Effector memory CD4-positive, alpha-beta T cell (primary cell): Measurements from ENCODE around the gene CSTF2T.

Source experiments
- DNase-seq, 3 donors: peaks; one replicate each; pipeline ENCODE4 v3.0.0-alpha.2; 2020
- H3K27ac ChIP-seq: 2 replicates; pipeline ENCODE4 v1.7.0; 2013; ENCODE audit warnings: mild to moderate bottlenecking, low read length, moderate library complexity; ENCODE audit not compliant: insufficient read depth, poor library complexity, severe bottlenecking
- H3K27me3 ChIP-seq: replicated peaks from 2 replicates; pipeline ENCODE4 v1.7.0; 2013; ENCODE audit warnings: mild to moderate bottlenecking, low read length; ENCODE audit not compliant: insufficient read depth, control insufficient read depth, poor library complexity, severe bottlenecking
- H3K36me3 ChIP-seq: 2 replicates; pipeline ENCODE4 v1.7.0; 2013; ENCODE audit warnings: mild to moderate bottlenecking, low read length, moderate library complexity; ENCODE audit not compliant: control insufficient read depth, insufficient read depth
- H3K4me1 ChIP-seq: 2 replicates; pipeline ENCODE4 v1.7.0; 2013; ENCODE audit warnings: low read length, mild to moderate bottlenecking; ENCODE audit not compliant: control insufficient read depth, insufficient read depth, poor library complexity, severe bottlenecking
- H3K4me3 ChIP-seq: 2 replicates; pipeline ENCODE4 v1.7.0; 2013; ENCODE audit warnings: low read length, low read depth, mild to moderate bottlenecking; ENCODE audit not compliant: insufficient read depth, poor library complexity, severe bottlenecking
- H3K9me3 ChIP-seq: 2 replicates; pipeline ENCODE4 v1.7.0; 2013; ENCODE audit warnings: mild to moderate bottlenecking, low read length, moderate library complexity; ENCODE audit not compliant: control insufficient read depth

The CSTF2T gene

GRCh38 chr10:51679841-51680240, 19.6 kb downstream of the CSTF2T start:
- Histone ChIP-seq H3K27ac (no peak overlapping the region), H3K4me3 (no peak overlapping the region), H3K36me3 (no peaks in the 10 kb centered on the region), H3K27me3 (no peaks in the 10 kb centered on the region), H3K4me1 (no peaks in the 10 kb centered on the region), H3K9me3 (no peaks in the 10 kb centered on the region)
- no peak for DNase-seq

GRCh38 chr10:51675088-51675487, 24.3 kb downstream of the CSTF2T start:
- H3K27me3 ChIP-seq, result no peaks in the 10 kb centered on the region
- H3K27ac ChIP-seq, result no peak overlapping the region
- no peak for DNase-seq
- no peak overlapping the region for H3K4me3 ChIP-seq
- H3K9me3 ChIP-seq, result no peaks in the 10 kb centered on the region
- H3K36me3 ChIP-seq, result no peaks in the 10 kb centered on the region
- H3K4me1 ChIP-seq, result no peaks in the 10 kb centered on the region

- no peak for DNase-seq
- no peaks in the 10 kb centered on the region for H3K4me1 ChIP-seq
- no peaks in the 10 kb centered on the region for H3K27me3 ChIP-seq
- H3K27ac ChIP-seq, result no peak overlapping the region
- H3K4me3 ChIP-seq, result no peak overlapping the region
- H3K36me3 ChIP-seq, result no peaks in the 10 kb centered on the region
- no peaks in the 10 kb centered on the region for H3K9me3 ChIP-seq
These were observed 27.3 kb downstream of the CSTF2T start for GRCh38 chr10:51672039-51672535.

- Histone ChIP-seq H3K27ac (no peak overlapping the region), H3K4me3 (no peak overlapping the region), H3K4me1 (no peaks in the 10 kb centered on the region), H3K9me3 (no peaks in the 10 kb centered on the region), H3K27me3 (no peaks in the 10 kb centered on the region), H3K36me3 (no peaks in the 10 kb centered on the region)
- no peak for DNase-seq
These were observed 30.4 kb downstream of the CSTF2T start for GRCh38 chr10:51669041-51669440.

- Histone ChIP-seq H3K27me3 (no peaks in the 10 kb centered on the region), H3K36me3 (no peaks in the 10 kb centered on the region), H3K9me3 (no peaks in the 10 kb centered on the region), H3K4me3 (no peak overlapping the region), H3K4me1 (no peaks in the 10 kb centered on the region), H3K27ac (no peak overlapping the region)
- no peak for DNase-seq
These were observed 31.1 kb downstream of the CSTF2T start for GRCh38 chr10:51668336-51668689.

GRCh38 chr10:51667678-51668335, 31.6 kb downstream of the CSTF2T start:
- Histone ChIP-seq H3K9me3 (no peaks in the 10 kb centered on the region), H3K27ac (no peak overlapping the region), H3K4me1 (no peaks in the 10 kb centered on the region), H3K27me3 (no peaks in the 10 kb centered on the region), H3K36me3 (no peaks in the 10 kb centered on the region), H3K4me3 (no peak overlapping the region)
- no peak for DNase-seq

- no peaks in the 10 kb centered on the region for H3K36me3 ChIP-seq
- H3K27ac ChIP-seq, result no peak overlapping the region
- no peaks in the 10 kb centered on the region for H3K9me3 ChIP-seq
- no peak for DNase-seq
- no peaks in the 10 kb centered on the region for H3K4me1 ChIP-seq
- H3K4me3 ChIP-seq, result no peak overlapping the region
- H3K27me3 ChIP-seq, result no peaks in the 10 kb centered on the region
These were observed 32.9 kb downstream of the CSTF2T start for GRCh38 chr10:51666456-51666855.

GRCh38 chr10:51663086-51663485, 36.3 kb downstream of the CSTF2T start:
- H3K27ac ChIP-seq, result no peak overlapping the region
- H3K9me3 ChIP-seq, result no peaks in the 10 kb centered on the region
- DNase-seq, result no peak
- no peaks in the 10 kb centered on the region for H3K27me3 ChIP-seq
- no peaks in the 10 kb centered on the region for H3K4me1 ChIP-seq
- H3K4me3 ChIP-seq, result no peak overlapping the region
- no peaks in the 10 kb centered on the region for H3K36me3 ChIP-seq

GRCh38 chr10:51659344-51659743, 40.1 kb downstream of the CSTF2T start:
- Histone ChIP-seq H3K4me1 (no peaks in the 10 kb centered on the region), H3K4me3 (no peak overlapping the region), H3K27me3 (no peaks in the 10 kb centered on the region), H3K9me3 (no peaks in the 10 kb centered on the region), H3K36me3 (no peaks in the 10 kb centered on the region), H3K27ac (no peak overlapping the region)
- no peak for DNase-seq

- Histone ChIP-seq H3K27me3 (no peaks in the 10 kb centered on the region), H3K36me3 (no peaks in the 10 kb centered on the region), H3K4me1 (no peaks in the 10 kb centered on the region), H3K27ac (no peak overlapping the region), H3K4me3 (no peak overlapping the region), H3K9me3 (no peaks in the 10 kb centered on the region)
- DNase-seq, result no peak
These were observed 41.4 kb downstream of the CSTF2T start for GRCh38 chr10:51658000-51658399.
